GM21515 (cell line): ENCODE data around the gene TMEM81.

Experiments
- ATAC-seq: cut with Tn5 transposase; IDR thresholded peaks from one replicate; pipeline ENCODE4 v1.9.1; 2021; ENCODE audit not compliant: unreplicated experiment

The TMEM81 gene

GRCh38 chr1:205077158-205077933 lies 6.9 kb downstream of the TMEM81 start:
- ATAC-seq: no peak

- no peak for ATAC-seq
Observed at GRCh38 chr1:205076245-205076761, 8.0 kb downstream of the TMEM81 start.

- ATAC-seq: no peak
Observed at GRCh38 chr1:205075642-205076155, 8.6 kb downstream of the TMEM81 start.

- no peak for ATAC-seq
Observed at GRCh38 chr1:205074513-205074912, 9.7 kb downstream of the TMEM81 start.

- no peak for ATAC-seq
Observed at GRCh38 chr1:205074084-205074483, 10.2 kb downstream of the TMEM81 start.

DNA sequence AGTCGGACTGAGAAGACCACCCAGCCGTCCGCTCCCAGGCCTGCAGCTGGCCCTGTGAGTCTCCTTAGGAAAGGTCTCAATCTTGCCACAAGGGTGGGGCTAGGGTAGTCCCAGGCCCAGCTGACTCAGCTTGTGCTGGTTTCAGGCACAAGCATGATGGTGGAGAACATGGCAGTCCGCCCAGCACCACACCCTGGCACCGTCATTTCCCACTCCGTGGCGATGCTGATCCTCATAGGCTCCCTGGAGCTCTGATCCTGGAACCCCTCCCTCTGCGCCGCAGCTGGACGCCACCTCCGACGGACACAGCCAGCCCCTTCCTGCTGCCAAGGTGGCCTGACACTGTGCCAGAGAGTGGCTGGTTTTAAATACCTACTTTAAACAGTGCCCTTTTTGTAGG lies 10.7 kb downstream of the TMEM81 start:
- no peak for ATAC-seq

DNA sequence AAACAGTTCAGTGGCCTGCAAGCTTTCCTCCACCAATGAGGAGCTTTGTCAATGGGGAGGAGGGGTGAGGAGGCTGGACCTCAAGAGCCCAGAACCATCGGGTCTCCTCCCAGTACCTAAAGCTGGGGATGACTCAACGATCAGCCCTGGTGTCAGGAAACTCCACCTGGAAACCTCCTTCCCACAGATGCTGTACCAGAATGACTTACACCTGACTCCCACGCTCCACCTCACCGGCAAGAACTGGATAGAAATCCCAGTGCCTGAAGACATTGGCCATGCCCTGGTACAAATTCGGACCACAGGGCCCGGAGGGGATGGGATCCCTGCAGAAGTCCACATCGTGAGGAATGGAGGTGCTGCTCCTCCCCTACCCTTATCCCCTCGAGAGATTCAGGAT lies 11.4 kb downstream of the TMEM81 start:
- no peak for ATAC-seq

GRCh38 chr1:205072286-205072685 lies 12.0 kb downstream of the TMEM81 start:
- ATAC-seq: no peak

DNA sequence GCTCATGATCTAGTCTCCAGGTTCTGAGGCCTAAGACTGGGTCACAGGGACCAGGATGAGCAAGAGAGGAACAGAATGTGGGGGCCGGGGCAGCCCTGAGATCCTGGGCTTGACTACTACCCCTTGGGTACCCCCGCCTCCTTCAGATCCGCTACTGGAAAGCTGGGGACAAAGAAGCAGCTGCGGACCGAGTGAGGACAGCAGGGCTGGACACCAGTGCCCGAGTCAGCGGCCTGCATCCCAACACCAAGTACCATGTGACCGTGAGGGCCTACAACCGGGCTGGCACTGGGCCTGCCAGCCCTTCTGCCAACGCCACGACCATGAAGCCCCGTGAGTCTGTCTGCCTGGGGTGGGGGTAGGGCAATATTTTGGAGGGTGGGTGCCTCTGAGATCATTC lies 12.5 kb downstream of the TMEM81 start:
- no peak for ATAC-seq

- no peak for ATAC-seq
Observed at GRCh38 chr1:205071028-205071409, 13.2 kb downstream of the TMEM81 start.

- ATAC-seq: no peak
Observed at GRCh38 chr1:205069371-205070125, 14.7 kb downstream of the TMEM81 start.

DNA sequence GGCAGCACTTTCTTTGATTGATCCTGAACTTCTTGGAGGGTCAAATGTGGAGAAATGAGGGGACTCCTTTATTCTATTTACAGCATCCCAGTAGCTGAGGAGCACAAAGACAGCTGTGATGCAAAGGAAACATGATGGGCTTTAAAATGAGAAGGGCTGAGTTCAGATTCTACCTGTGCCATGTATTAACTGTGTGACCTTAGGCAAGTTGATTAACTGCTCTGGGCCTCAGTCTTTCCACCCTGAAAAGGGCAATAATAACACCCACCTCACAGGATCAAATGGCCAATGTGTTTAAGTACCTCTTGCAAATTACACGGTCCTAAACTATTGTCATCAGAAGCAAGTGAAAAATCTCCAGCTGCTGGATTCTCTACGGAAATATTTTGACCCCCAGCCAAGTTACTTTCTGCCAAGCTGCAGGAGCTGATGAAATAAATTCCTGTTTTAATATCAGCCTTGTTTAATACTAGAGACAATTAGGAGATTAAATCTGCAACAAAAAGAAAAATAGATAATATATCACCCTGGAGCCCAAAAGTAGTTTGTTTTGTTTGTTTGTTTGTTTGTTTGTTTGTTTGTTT lies 15.7 kb downstream of the TMEM81 start:
- no peak for ATAC-seq

- ATAC-seq: no peak
Observed at GRCh38 chr1:205068001-205068400, 16.3 kb downstream of the TMEM81 start.

DNA sequence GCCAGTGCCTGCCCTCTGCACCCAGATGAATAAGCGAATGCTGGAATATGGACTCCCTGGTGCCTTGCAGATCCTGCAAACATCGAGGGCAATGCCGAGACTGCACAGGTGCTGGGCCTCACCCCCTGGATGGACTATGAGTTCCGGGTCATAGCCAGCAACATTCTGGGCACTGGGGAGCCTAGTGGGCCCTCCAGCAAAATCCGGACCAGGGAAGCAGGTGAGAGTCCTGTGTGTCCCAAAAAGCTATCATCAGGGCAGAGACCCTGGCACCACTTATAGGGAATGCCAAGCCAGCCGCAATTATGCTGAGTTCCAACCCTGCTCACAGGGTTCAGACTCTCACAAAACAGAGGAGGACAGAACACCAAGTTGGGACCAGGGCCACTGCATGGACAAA lies 17.2 kb downstream of the TMEM81 start:
- no peak for ATAC-seq

DNA sequence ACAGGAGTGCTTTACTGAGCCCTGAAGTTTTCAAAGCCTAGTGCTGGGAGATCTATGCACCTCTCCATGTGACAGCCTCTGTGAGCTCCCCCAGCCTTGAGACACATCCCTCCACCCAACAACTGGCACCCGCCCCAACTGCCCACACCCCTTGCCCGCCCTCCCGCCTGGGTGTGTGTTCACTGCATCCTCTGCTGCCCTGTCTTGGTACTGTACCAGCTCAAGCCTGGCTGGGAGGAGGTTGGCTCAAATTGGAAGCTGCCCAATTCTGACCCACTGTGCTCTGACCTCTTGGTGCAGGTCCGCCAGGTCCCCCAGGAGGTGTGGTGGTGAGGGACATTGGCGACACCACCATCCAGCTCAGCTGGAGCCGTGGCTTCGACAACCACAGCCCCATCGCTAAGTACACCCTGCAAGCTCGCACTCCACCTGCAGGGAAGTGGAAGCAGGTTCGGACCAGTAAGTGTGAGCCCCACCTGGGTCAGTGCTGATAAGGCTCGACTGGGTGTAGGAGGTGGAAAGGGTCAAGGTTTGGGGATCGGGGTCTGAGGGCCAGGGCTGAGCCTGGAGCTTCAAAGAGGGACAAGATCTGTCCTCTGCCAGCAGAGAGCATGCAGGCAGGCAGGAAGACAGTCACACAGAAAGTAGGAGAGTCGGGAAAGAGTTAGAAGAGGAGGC lies 18.0 kb downstream of the TMEM81 start:
- no peak for ATAC-seq

DNA sequence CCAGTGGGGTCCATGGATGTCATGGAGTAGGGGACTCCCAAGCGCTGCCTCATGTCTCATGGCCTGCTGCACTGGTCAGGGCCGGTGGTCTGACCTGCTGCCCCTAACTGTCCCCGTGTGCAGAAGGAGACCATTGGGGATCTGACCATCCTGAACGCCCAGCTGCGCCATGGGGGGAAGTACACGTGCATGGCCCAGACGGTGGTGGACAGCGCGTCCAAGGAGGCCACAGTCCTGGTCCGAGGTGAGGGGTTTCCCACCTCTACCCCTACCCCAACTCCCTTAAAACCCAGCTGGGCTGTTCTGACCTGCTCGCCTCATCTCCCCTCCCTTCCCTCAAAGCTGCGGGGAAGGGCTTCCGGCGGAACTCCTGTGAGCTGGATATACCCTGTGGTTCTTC lies 18.6 kb downstream of the TMEM81 start:
- no peak for ATAC-seq

GRCh38 chr1:205064741-205065316 lies 19.4 kb downstream of the TMEM81 start:
- ATAC-seq: no peak

DNA sequence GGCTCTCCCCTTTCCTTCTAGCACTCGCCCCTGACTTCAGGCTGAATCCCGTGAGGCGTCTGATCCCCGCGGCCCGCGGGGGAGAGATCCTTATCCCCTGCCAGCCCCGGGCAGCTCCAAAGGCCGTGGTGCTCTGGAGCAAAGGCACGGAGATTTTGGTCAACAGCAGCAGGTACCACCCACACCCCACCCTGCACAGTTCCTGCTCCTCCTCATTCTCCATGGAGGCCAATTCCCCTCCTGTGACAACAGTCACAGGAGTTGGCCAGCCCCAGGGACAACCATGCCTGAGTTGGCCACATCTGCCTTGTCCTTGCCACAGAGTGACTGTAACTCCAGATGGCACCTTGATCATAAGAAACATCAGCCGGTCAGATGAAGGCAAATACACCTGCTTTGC lies 20.0 kb downstream of the TMEM81 start:
- no peak for ATAC-seq

- ATAC-seq: no peak
Observed at GRCh38 chr1:205062895-205063294, 21.4 kb downstream of the TMEM81 start.

GRCh38 chr1:205062319-205062718 lies 21.9 kb downstream of the TMEM81 start:
- no peak for ATAC-seq

GRCh38 chr1:205061665-205062069 lies 22.6 kb downstream of the TMEM81 start:
- no peak for ATAC-seq
